ENCODE data around the gene AK5. TPM values are rescaled to one million over a fixed set of nuclear protein-coding genes. Genes with fewer than 3 reads are reported as not detected.
"Not testable (repeated sequence)": the region's sequence is repeated elsewhere in the genome, so short reads cannot be mapped to it uniquely, and the experiment has no call there.

Gene AK5
- polyA plus RNA-seq, 4 donors: 2.5 to 5.9 (median 3.2) TPM

DNA sequence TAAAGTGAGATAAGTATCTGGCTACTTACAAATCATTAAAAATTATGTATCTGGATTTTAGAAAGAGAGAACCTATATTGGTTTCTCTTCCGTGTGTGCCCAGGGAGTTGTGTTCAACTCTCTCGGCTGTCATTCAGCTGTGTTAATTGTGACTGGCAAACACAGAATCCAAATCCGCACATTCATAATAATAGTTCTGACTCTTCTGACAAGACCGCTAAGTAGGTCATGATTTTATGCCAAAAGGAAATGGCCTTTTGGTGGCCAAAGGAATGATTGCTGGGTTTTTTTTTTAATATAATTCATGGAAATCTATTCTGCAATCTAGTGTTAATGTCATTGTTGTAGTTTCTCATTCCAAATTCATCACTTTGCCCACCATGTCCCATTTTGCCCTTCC, 110.7 kb downstream of the AK5 start:
- no peak for DNase-seq (ENCODE audit: low read depth in 4 of 4, low spot score in 2 of 4)

DNA sequence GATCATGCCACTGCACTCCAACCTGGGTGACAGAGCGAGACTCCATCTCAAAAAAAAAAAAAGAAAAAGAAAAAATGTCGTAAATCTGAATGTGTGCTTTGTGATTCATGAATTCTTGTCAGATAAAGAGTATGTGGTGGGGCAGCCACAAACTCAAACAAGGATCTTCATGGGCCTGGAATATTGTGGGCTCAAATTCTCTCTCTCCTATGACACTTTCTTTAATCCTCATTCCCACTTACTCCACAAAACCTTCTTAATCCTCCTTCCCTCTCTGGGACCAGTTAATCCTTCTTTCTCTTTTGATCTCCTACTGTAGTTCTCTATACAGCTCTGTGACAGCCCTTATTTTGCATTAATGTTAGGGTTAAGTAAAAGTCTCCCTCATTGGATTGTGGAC, 112.3 kb downstream of the AK5 start:
- no peak for DNase-seq (ENCODE audit: low read depth in 4 of 4, low spot score in 2 of 4)

DNA sequence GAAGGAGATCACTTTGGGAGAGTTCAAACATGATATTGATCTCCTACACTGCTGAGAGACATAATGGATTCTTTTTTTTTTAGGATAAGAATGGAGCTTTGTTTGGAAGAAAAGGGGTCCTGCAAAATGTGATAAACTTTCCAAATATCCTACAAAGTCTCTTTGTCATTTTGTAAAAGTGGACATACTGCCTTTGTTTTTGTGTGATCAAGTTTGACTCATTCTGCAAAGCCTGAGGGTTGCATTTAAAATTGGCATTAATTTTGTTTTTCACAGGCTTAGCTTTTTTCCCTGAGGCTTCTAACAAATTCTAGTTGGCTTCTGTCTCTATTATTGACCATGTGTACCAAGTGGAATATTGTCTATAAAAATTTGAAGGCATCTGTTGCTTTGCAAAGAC, 113.2 kb downstream of the AK5 start:
- no peak for DNase-seq (ENCODE audit: low read depth in 4 of 4, low spot score in 2 of 4)

DNA sequence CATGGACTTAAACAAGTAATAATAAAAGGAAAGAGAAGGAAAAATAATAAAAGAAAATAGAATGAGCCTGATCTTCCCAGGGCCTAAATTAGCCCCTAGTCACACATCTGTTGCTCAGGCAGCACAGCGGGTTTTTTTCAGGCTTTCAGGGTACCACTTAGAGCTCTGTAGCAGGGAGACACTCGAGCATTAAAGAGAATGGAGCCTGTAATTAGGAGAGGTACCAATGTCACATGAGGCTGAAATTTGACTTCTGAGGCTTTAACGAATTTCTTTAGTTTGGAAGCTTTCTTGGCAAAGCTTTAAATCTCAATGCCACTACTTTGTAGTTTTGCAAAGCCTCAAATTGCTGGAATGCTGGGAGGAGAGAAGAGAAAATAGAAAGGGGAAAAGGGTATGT, 116.3 kb downstream of the AK5 start:
- no peak for DNase-seq (ENCODE audit: low read depth in 4 of 4, low spot score in 2 of 4)

DNA sequence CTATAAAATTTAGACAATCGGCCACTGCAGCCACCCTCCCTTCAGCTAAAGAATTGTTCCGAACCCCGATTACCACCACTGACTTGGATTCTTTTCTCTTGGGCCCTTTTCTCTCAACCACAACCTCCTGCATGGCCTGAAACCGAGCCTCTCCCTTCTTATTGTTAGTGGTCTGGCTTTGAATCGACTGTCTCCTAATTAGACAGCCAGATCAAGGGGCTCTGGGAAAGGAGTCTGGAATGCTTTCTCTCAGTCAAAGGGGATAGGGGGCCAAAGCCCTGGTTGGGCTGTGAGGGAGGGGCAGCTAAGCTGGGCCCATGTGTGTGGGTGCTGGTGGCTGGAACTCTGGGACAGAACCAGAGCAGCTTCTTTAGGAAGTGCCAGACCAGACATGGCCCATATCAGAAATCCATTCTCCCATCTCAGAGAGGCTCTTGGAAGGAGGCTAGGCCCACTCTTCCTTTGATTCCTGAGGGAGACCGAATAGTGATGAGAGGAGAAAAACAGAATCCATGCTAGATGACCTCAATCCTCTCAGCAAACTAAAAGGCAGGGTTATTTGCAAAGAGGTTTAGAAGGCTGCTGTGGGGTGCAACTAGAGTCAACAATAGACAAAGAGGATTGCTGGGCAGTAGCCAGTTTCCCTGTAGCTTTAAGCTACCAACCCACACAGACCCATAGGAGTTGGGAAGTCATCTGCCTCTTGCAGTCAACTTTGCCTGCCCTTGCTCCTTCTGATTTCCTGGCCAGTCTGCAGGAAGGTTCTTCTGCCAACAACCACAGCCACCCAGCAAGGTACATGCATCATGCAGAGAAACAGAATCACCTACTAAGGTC, 117.6 kb downstream of the AK5 start:
- DNase-seq (ENCODE audit: low read depth in 4 of 4, low spot score in 2 of 4): no peak

DNA sequence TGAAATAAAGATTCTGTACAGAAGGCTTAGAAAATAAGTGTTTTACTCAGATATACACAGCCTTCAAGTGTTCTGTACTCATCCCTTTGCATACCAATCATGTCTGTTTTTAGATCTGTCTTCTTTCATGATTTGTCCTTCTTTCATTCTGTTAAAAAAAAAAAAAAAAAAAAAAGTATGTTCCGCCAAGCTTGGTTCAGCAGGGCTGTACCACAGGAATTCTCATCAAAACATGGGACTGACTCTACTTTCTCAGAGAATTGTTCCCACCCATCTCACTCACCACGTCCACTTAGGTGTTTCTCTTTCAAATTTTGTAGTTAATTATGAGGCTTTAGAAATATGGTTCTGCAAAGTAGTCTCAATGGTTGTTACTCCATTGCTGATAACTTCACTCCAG, 119.0 kb downstream of the AK5 start:
- DNase-seq (ENCODE audit: low read depth in 4 of 4, low spot score in 2 of 4): no peak

DNA sequence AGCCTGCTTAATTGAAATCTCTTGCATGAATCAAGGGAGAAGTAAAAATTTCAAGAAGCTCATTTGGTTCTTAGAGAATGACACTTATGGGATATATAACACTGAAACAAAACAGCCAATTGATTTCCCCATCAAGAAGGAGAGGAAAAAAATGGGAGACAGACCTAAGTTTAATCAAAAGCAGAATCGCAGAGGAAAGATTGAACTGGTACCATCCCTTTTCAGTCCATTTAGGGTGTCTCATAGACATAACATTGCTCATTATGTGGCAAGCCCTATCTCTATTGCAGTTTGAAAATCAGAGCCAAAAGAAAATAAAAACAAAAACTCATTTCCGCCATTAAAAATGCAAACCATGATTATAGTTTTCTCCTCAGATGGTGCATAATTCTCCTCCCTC, 119.6 kb downstream of the AK5 start:
- no peak for DNase-seq (ENCODE audit: low read depth in 4 of 4, low spot score in 2 of 4)

DNA sequence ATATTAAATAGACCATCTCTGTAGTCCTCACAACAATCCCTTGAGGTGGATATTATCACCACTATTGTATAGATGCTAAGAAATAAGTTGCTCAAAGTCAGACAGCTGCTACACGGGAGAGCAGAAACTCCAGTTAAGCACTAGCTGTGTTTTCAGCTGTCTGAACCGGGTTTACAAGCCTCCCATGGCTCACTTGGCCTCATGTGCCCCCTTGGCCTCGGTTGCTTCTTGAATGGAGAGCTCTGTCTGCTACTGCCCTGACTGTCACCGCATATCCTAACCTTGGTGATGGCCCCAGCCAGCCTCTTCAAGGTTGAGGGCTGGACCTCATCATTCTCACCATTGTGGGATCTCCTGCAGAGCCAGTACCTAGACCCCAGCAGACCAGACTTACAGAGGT, 123.4 kb downstream of the AK5 start:
- no peak for DNase-seq (ENCODE audit: low read depth in 4 of 4, low spot score in 2 of 4)

DNA sequence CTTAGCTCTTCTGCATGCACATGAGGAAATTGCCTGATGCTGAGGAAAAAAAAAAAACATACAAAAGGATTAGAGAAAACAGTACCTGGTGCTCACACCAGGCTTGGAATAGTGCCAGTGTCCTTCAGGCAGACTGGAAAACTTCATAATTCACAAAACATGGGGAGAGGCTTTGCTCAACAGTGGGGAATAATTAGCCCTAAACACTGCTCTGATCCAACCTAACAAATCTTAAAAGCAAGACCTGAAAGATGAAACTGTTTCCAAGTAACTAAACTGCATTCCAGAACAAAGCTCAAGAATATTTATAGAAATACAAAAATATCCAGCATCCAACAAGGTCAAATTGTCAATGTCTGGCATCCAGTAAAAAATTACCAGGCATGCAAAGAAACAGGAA, 124.8 kb downstream of the AK5 start:
- DNase-seq (ENCODE audit: low read depth in 4 of 4, low spot score in 2 of 4): no peak

DNA sequence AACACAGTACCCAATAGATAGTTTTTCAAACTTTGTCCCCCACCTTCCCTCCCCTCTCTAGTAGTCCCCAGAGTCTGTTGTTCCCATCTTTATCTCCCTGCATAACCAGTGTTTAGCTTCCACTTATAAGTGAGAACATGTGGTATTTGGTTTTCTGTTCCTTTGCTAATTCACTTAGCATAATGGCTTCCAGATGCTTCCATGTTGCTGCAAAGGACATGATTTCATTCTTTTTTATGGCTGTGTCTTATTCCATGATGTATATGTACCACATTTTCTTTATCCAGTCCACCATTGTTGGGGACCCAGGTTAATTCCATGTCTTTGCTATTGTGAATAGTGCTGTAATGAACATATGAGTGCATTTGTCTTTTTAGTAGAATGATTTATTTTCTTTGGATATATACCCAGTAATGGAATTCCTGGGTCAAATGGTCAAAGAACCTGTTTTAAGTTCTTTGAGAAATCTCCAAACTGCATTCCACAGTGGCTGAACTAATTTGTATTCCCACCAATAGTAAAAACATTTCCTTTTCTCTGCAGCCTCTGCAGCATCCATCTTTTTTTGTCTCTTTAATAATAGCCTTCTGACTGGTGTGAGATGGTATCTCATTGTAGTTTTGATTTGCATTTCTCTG, 126.0 kb downstream of the AK5 start:
- no peak for DNase-seq (ENCODE audit: low read depth in 4 of 4, low spot score in 2 of 4)

DNA sequence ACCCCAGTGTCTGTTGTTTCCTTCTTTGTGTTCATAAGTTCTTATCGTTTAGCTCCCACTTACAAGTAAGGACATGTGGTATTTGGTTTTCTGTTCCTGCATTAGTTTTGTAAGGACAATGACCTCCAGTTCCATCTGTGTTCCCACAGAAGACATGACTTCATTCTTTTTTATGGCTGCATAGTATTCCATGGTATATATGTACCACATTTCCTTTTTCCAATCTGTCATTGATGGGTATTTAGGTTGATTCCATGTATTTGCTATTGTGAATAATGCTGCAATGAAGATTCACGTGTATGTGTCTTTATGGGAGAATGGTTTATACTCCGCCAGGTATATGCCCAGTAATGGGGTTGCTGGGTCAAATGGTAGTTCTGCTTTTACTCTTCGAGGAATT, 127.1 kb downstream of the AK5 start:
- DNase-seq (ENCODE audit: low read depth in 4 of 4, low spot score in 2 of 4): not testable (repeated sequence)

DNA sequence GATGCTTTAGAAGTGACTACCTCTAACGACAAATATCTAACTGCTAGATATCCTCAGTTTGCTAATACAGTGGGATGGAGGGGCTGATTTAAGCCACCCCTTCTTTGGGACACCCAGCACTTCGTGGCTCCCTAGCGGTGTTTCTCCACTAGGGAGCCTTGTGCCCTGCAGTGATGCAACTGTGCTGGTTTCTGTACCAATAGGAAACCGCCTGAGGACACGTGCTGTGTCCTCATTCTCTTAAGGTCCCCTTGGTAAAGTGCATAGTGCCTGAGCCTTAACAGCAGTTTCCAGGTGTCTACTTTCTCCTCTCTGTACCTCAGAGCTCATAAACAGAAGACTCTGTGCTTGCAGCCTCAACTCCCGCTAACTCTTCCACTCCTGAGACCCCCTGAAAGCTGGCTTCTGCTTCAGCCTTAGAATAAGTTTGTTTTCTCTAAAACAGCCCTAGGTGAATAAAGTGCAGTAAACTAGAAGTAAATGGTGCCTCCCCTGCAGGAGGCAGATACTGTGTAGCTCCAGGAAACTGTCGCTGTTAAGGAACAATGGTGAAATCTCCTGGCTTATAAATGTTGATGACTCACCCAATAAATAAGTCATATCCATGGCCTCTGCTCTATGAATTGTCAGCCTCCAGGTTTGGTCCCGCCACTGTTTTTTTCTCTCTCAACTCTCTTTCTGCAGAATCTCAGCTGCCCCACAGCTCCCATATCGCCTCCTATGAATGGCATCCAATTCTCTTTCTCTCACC, 130.4 kb downstream of the AK5 start:
- no peak for DNase-seq (ENCODE audit: low read depth in 4 of 4, low spot score in 2 of 4)

DNA sequence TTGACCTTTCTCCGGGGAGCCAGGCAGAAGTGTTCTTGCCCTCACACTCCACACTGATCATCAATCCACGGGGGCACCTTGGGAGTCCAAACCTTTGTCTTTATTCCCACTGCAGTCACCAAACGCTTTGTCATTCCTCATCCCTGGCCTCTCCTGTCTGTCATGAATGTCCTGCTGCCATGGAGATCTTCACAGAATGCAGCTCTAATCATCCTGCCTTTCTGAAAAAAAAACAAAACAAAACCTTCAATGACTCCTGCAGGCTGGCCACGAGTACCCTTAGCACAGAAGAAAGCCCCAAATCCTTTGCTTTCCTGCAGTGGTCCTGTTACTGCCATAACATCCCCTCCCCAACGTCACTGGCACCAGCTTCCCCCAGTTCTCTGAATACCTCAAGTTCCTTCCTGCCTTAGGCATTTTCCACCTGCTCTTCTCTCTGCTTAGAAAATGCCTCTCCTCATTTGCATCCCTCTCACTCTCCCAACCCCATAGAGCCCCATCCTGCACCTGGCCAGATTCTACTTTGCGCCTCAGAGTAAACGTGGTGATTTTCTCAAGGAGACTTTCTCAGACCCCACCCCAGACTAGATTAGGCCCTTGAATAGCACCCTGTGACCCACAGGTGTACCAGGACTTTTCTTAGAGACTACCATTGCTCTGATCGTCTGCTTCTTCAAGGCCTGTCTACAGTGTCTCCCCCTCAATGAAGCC, 131.2 kb downstream of the AK5 start:
- no peak for DNase-seq (ENCODE audit: low read depth in 4 of 4, low spot score in 2 of 4)

DNA sequence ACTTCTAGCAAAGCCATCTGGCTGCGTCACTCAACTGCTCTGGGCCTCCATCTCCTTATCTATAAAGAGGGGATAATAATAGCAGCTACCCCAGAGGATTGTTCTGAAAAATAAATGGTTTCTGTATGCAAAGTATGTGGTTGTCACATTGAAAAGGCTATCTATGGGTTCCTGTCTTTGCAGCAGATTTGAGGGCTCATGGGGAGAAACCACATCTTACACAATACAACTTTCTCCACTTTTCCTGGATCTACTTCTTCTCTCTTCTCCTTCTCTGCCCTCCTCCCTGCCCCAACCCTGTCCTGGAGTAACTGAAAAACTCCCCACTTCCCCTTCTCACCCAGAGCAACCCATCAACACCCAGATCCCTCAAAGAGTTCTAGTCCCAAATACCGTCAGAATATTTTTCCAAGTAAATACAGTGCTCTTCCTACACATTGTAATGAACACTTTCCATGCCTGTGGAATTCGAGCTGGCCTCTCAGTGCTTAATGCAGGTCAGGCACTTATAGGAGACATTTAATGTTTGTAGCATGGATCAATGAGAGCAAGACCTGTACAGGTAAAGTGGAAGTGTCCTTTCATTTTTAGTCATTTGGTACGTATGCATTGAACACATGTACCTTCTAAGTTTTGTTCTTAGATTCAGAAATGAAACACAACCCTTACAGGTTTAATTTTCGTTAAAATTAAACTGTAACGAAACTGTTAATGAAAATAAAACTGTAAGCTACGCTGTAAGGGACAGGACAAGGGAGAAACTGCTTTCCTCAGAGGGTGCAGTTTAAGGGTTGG, 131.9 kb downstream of the AK5 start:
- no peak for DNase-seq (ENCODE audit: low read depth in 4 of 4, low spot score in 2 of 4)

DNA sequence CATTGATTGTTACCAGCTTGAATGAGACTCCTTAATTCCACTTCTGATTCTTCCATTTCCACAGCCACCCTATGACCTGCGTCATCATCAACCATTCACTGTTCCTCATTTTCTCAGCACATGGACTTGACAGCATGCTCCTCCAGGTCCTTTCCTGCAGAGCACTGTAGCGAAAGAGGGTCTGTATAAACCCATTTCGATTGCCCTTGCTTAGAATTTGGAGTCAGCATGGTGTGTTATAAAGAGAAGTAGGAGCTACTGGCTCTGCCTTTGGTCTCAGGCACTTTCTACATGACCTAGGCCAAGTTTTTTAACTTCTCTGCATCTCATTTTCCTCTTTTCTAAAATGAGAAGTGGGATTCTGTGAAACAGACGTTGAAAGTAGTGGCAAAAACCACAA, 133.8 kb downstream of the AK5 start:
- DNase-seq (ENCODE audit: low read depth in 4 of 4, low spot score in 2 of 4): no peak

DNA sequence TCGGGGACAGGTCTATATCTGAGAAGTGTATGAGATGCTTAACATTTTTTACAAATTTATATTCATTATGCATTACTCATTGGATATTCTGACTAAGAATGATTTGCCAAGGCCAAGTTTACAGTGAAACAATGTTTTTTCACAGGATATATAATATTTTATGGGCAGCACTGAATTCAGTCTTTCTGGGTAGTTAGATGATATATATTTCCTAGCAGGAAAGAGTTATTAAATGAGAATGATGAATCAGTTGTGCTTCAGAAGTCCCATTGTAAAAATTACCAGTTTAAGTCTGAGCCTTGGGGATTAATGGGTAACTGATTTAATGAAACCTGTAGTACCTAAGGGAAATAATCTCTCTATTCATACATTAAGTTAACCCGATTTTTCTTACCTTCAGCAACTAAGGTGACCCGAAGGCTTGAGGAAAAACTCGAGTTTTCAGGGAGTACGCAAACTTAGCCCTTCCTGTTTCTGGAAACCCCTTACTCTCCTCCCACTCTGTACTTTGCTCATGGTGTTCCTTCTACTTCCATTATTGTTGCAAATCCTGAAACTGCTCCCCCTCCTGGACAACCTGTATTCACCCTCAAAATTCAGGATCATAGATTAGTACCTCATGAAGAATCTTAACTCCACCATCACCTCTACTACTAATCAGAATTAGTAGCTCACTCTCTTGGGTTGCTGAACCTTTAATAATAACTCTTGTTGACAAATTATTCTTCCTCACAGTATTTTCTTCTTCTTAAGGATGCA, 135.1 kb downstream of the AK5 start:
- no peak for DNase-seq (ENCODE audit: low read depth in 4 of 4, low spot score in 2 of 4)

DNA sequence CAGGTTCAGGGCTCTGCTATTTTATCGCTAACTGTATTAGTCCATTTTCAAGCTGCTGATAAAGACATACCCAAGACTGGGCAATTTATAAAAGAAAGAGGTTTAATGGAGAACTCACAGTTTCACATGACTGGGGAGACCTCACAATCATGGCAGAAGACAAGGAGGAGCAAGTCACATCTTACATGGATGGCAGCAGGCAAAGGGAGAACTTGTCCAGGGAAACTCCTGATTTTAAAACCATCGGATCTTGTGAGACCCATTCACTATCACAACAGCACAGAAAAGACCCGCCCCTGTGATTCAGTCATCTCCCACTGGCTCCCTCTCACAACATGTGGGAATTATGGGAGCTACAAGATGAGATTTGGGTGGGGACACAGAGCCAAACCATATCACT, 136.2 kb downstream of the AK5 start:
- not testable (repeated sequence) for DNase-seq (ENCODE audit: low read depth in 4 of 4, low spot score in 2 of 4)

DNA sequence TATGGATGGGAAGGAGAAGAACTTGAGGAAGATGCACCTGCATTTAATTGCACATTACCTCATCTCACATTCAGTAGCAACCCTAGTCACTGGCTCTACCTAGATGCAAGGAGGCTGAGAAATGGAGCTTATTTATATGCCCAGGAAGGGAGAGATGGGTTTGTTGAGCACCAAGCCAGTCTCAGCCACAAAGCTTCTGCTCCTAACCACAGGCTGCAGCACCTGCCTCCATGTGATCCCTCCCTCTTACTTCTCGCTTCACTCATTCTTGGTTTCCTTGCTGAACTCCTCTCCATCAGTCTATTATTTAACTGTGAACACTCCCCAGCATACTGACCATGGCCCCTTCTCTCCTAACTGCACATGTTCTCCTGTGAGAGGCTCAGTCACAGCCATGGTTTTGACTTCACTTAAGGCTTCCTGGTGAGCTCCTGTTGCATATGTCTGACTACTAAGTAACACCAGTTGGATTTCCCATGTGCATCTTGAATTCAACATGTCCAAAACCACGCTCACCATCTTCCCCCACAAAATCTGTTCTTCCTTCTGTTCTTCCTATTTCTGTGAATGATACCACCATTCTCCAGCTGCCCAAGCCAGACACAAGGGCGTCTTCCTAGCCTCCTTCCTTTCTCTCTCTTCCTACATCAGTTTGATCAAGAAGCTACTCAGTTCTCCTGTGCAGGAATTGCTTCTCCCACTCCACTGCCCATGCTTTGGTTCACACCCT, 139.8 kb downstream of the AK5 start:
- no peak for DNase-seq (ENCODE audit: low read depth in 4 of 4, low spot score in 2 of 4)

DNA sequence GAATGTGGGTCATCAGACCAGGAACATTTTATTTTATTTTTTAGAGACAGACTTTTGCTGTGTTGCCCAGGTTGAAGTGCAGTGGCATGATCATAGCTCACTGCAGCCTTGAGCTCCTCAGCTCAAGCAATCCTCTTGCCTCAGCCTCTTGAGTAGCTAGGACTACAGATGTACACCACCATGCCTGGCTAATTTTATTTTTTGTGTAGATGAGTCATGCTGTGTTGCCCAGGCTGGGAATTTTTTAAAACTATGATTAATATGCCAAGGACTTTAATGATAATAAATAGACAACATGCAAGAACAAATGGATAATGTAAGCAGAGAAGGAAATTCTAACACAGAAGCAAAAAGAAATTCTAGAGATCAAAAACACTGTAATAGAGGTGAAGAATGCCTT, 142.4 kb downstream of the AK5 start:
- DNase-seq (ENCODE audit: low read depth in 4 of 4, low spot score in 2 of 4): no peak
